ENCODE results near the gene KCNJ5. TPM values are rescaled to one million over a fixed set of nuclear protein-coding genes. Genes with fewer than 3 reads are reported as not detected.

KCNJ5 gene
- polyA plus RNA-seq, 2 of the 4 experiments (the other 2 are of a cell fraction), result 0.04 TPM; not detected in 1

GRCh38 chr11:128904656-128905344 lies 13.6 kb downstream of the KCNJ5 start:
- Histone ChIP-seq H3K27ac (peak overlapping the region; percentile 84 to 99), H3K4me1 (peaks cover 15% of the 10 kb centered on the region), H3K4me3 (peak overlapping the region; percentile 64), H3K9me3 (no peaks in the 10 kb centered on the region), H3K4me2 (peak overlapping the region; percentile 85)
- no peak for TF ChIP-seq RCOR1 (IDR thresholded peaks at IDR 0.05; ENCODE audit: low read depth, low read length)
- DNase-seq (ENCODE audit: low read depth in 1 of 2, low spot score in 1 of 2), result peak; percentile 6 to 50
- 52% methylated on average over 11 of the region's 25 CpGs for WGBS (ENCODE audit: missing lambda C conversion rate)
- FAIRE-seq, result no peak
- POLR2A ChIA-PET, result interaction anchor here (0.6 to 0.9 kb wide), 2 partner anchors 13 to 503 kb away, joined by 3 to 4 read pairs; partner anchors contain the start of gene KCNJ5
- peak; percentile 72 to 77 for ATAC-seq
- CTCF ChIA-PET, result interaction anchor here (0.6 to 4.6 kb wide), 8 partner anchors 11 to 516 kb away, joined by 3 to 20 read pairs (median 4); no protein-coding TSS in a partner anchor

- H3K27ac ChIP-seq, result peak overlapping the region; percentile 84 to 99
- no peaks in the 10 kb centered on the region for H3K9me3 ChIP-seq
- CTCF ChIA-PET, result interaction anchor here (0.6 to 5.1 kb wide), 13 partner anchors 12 to 874 kb away, joined by 3 to 57 read pairs (median 3); no protein-coding TSS in a partner anchor
- POLR2A ChIA-PET, result interaction anchor here (0.6 to 0.9 kb wide), 9 partner anchors 11 to 504 kb away, joined by 3 to 9 read pairs (median 3); partner anchors contain the start of gene KCNJ5
- 6% methylated on average over 15 of the region's 45 CpGs for WGBS (ENCODE audit: missing lambda C conversion rate)
- peak overlapping the region; percentile 85 for H3K4me2 ChIP-seq
- ATAC-seq, result peak; percentile 84 to 91
- peak; percentile 44; the same call in 1 of the 3 replicates for TF ChIP-seq SMC3 (IDR thresholded peaks at IDR 0.05)
- peak in 1 of 2 experiments; percentile 35; a peak in 1 of 5 replicates for TF ChIP-seq JUN (IDR thresholded peaks at IDR 0.05)
- TF ChIP-seq HMGXB4 (CRISPR knock-in tag; IDR thresholded peaks at IDR 0.05; ENCODE audit: borderline replicate concordance), result no peak
- TF ChIP-seq POLR2A (IDR thresholded peaks at IDR 0.05; ENCODE audit: low read length), result peak; percentile 36; the same call in 1 of the 2 replicates
- no peak for TF ChIP-seq EHF (CRISPR knock-in tag; IDR thresholded peaks at IDR 0.05)
- no peak for TF ChIP-seq PHF8 (IDR thresholded peaks at IDR 0.05; ENCODE audit: borderline replicate concordance, low read depth)
- no peak for TF ChIP-seq POLR2AphosphoS2 (conservative IDR thresholded peaks at IDR 0.05; ENCODE audit: low read length)
- peak; percentile 52 for TF ChIP-seq CTCF (IDR thresholded peaks at IDR 0.05)
- peak; percentile 71; the same call in 1 of the 2 replicates for TF ChIP-seq MAZ (IDR thresholded peaks at IDR 0.05; ENCODE audit: borderline replicate concordance, low read depth, low read length)
- peak in 1 of 2 experiments; percentile 40; a peak in 3 of 5 replicates for TF ChIP-seq RAD21 (conservative IDR thresholded peaks at IDR 0.05 in 1 of 2, IDR thresholded peaks at IDR 0.05 in 1 of 2)
- TF ChIP-seq CHD2 (IDR thresholded peaks at IDR 0.05; ENCODE audit: low read length, partially characterized antibody), result no peak
- TF ChIP-seq HOXB5 (CRISPR knock-in tag; IDR thresholded peaks at IDR 0.05), result no peak
- no peak for TF ChIP-seq HES2 (IDR thresholded peaks at IDR 0.05)
- peaks cover 15% of the 10 kb centered on the region for H3K4me1 ChIP-seq
- FAIRE-seq, result no peak
- peak overlapping the region; percentile 64 for H3K4me3 ChIP-seq
- peak; percentile 70 to 80 for DNase-seq (ENCODE audit: low read depth in 1 of 2, low spot score in 1 of 2)
Measured at GRCh38 chr11:128905345-128906184, 14.4 kb downstream of the KCNJ5 start.

Measured in A549 (cell line).